Panc1 (cell line): ENCODE data around the gene LRFN3. TPM values are rescaled to one million over a fixed set of nuclear protein-coding genes. Genes with fewer than 3 reads are reported as not detected.

ENCODE experiments used
- ATAC-seq: fragments of 200-7000 bp; cut with Tn5 transposase; 2 replicates; pipeline ENCODE4 v1.9.1; 2020; ENCODE audit warnings: mild to moderate bottlenecking, moderate library complexity
- BruUV-seq: library from RNA; stranded (reverse); fragments of 400-500 nt; replicated peaks from 2 replicates; lab custom pipeline; 2021; lab: Mats Ljungman, UMichigan
- CTCF ChIA-PET: fragments of 300-600 bp; sonication (Branson Sonifier 250); formaldehyde crosslinking; loops from one replicate; lab custom pipeline; 2022; ENCODE audit warnings: antibody characterized with exemption; lab: Charles Lee
- POLR2A ChIA-PET: fragments of 300-600 bp; sonication (Branson Sonifier 250); formaldehyde crosslinking; loops from one replicate; lab custom pipeline; 2022; ENCODE audit warnings: antibody characterized with exemption; lab: Charles Lee
- DNase-seq: peaks from one replicate; pipeline ENCODE4 v3.0.0-alpha.2; 2010; ENCODE audit warnings: low read depth, low spot score
- H3K27ac ChIP-seq: 2 replicates; pipeline ENCODE4 v1.5.1; 2011; ENCODE audit warnings: mild to moderate bottlenecking, low read length, inconsistent platforms
- H3K27me3 ChIP-seq: fragments of 200-500 bp; sonication (Bioruptor generic); 2 replicates; pipeline ENCODE4 v1.6.0; 2014; ENCODE audit warnings: low read length, inconsistent platforms; ENCODE audit not compliant: control insufficient read depth, insufficient read depth
- H3K36me3 ChIP-seq: fragments of 200-500 bp; sonication (Bioruptor generic); 2 replicates; pipeline ENCODE4 v1.5.1; 2014; ENCODE audit warnings: inconsistent platforms, mild to moderate bottlenecking, low read length, moderate library complexity; ENCODE audit not compliant: control insufficient read depth, insufficient read depth
- H3K4me1 ChIP-seq: 2 replicates; pipeline ENCODE4 v1.5.1; 2011; ENCODE audit warnings: inconsistent platforms, mild to moderate bottlenecking, low read length, moderate library complexity; ENCODE audit not compliant: control insufficient read depth, insufficient read depth
- H3K4me3 ChIP-seq, 2 experiments: 2 replicates each; pipeline ENCODE4 v1.5.1; 2011 to 2012; ENCODE audit warnings: low read depth in 2 of 2, low read length in 2 of 2, mild to moderate bottlenecking in 2 of 2, inconsistent platforms in 1 of 2, moderate library complexity in 1 of 2
- H3K9me3 ChIP-seq: fragments of 200-500 bp; sonication (Bioruptor generic); 2 replicates; pipeline ENCODE4 v1.5.1; 2014; ENCODE audit warnings: low read depth, mild to moderate bottlenecking, inconsistent platforms, low read length, moderate library complexity; ENCODE audit not compliant: control insufficient read depth, insufficient read depth
- REST ChIP-seq, 2 experiments: IDR thresholded peaks; 2 replicates each; pipeline ENCODE4 v1.6.1; 2011 to 2012; ENCODE audit warnings: low read depth in 2 of 2, control low read depth in 1 of 2, low read length in 1 of 2, mild to moderate bottlenecking in 1 of 2, moderate library complexity in 1 of 2; ENCODE audit not compliant: insufficient read depth in 1 of 2
- SIN3A ChIP-seq: IDR thresholded peaks from 2 replicates; pipeline ENCODE4 v1.6.1; 2012; ENCODE audit warnings: low read depth, mild to moderate bottlenecking, low read length, moderate library complexity, borderline replicate concordance; ENCODE audit not compliant: insufficient read depth
- TCF7L2 ChIP-seq: IDR thresholded peaks from 2 replicates; pipeline ENCODE4 v1.6.1; 2011; ENCODE audit warnings: mild to moderate bottlenecking, low read depth, low read length, inconsistent platforms
- in situ Hi-C: cut with HindIII; loops from 2 replicates; pipeline ENCODE4 v1.10.0; 2016; ENCODE audit warnings: low sequenced_read_pairs, low pct_unique_long_range_greater_than_20kb
- intact Hi-C: fragments of 100-400 bp; cut with micrococcal nuclease; formaldehyde crosslinking; loops from one replicate; pipeline ENCODE4 v1.10.0; 2022; ENCODE audit not compliant: unreplicated experiment
- total RNA-seq: library from RNA; stranded (reverse); gene quantifications from one replicate; pipeline ENCODE4 v1.2.1, GENCODE V29; 2021; ENCODE audit not compliant: unreplicated experiment

LRFN3 gene
- total RNA-seq, 1 experiment from 2014 or later, result 16.7 TPM

- no peak for DNase-seq
- intact Hi-C loops, result no loop called here
- Histone ChIP-seq H3K9me3 (no peaks in the 10 kb centered on the region), H3K36me3 (no peaks in the 10 kb centered on the region), H3K4me3 (no peak overlapping the region), H3K4me1 (no peaks in the 10 kb centered on the region), H3K27me3 (no peaks in the 10 kb centered on the region), H3K27ac (no peak overlapping the region)
- ATAC-seq, result no peak
- ChIA-PET CTCF (no interaction called here), POLR2A (interaction anchor here (0.6 kb wide), 1 partner anchor 14 kb away, joined by 7 read pairs; no protein-coding TSS in a partner anchor)
- no TSS peak for BruUV-seq
- TF ChIP-seq TCF7L2 (no peak), REST (IDR thresholded peaks at IDR 0.05; ENCODE audit: insufficient read depth in 1 of 2, low read depth in 2 of 2, low read length in 1 of 2) (no peak), SIN3A (no peak)
- in situ Hi-C loops, result no loop called here
Observed at GRCh38 chr19:35946203-35946602, 10.0 kb downstream of the LRFN3 start.

GRCh38 chr19:35949131-35949530 lies 13.0 kb downstream of the LRFN3 start:
- TF ChIP-seq SIN3A (no peak), REST (IDR thresholded peaks at IDR 0.05; ENCODE audit: insufficient read depth in 1 of 2, low read depth in 2 of 2, low read length in 1 of 2) (no peak)
- ChIA-PET POLR2A (no interaction called here), CTCF (no interaction called here)
- BruUV-seq, result no TSS peak
- no peaks in the 10 kb centered on the region for H3K27me3 ChIP-seq
- no peak overlapping the region for H3K4me3 ChIP-seq
- no peaks in the 10 kb centered on the region for H3K36me3 ChIP-seq
- DNase-seq, result no peak
- H3K9me3 ChIP-seq, result no peaks in the 10 kb centered on the region
- H3K4me1 ChIP-seq, result no peaks in the 10 kb centered on the region
- intact Hi-C loops (no loop called here), in situ Hi-C loops (no loop called here)
- ATAC-seq, result 0 out of 2 replicates have a peak, but pooled peaks have one; percentile 49
- H3K27ac ChIP-seq, result no peak overlapping the region
